Mucosa of stomach (tissue), 1 donor: ENCODE results near the gene CTSA.

ENCODE experiments used
- H3K27me3 ChIP-seq: one replicate; pipeline ENCODE4 v1.7.0; 2013; ENCODE audit warnings: mild to moderate bottlenecking, low read length; ENCODE audit not compliant: control insufficient read depth, insufficient read depth
- H3K36me3 ChIP-seq: one replicate; pipeline ENCODE4 v1.7.0; 2013; ENCODE audit warnings: low read length; ENCODE audit not compliant: control insufficient read depth, insufficient read depth
- H3K4me1 ChIP-seq: one replicate; pipeline ENCODE4 v1.7.0; 2013; ENCODE audit warnings: mild to moderate bottlenecking, low read length; ENCODE audit not compliant: control insufficient read depth, insufficient read depth
- H3K4me3 ChIP-seq: one replicate; pipeline ENCODE4 v1.7.0; 2013; ENCODE audit warnings: low read length
- H3K9ac ChIP-seq: one replicate; pipeline ENCODE4 v1.7.0; 2013; ENCODE audit warnings: mild to moderate bottlenecking, low read length, moderate library complexity
- H3K9me3 ChIP-seq: one replicate; pipeline ENCODE4 v1.7.0; 2013; ENCODE audit warnings: mild to moderate bottlenecking, low read length, moderate library complexity; ENCODE audit not compliant: control insufficient read depth
- donor health status: Pancreatic carcinoma.

CTSA gene

GRCh38 chr20:45944151-45944964, 53.2 kb downstream of the CTSA start:
- H3K9ac ChIP-seq = no peak overlapping the region
- H3K9me3 ChIP-seq = no peaks in the 10 kb centered on the region
- no peak overlapping the region for H3K4me3 ChIP-seq
- peaks cover 12% of the 10 kb centered on the region for H3K4me1 ChIP-seq
- peaks cover 32% of the 10 kb centered on the region for H3K36me3 ChIP-seq
- no peaks in the 10 kb centered on the region for H3K27me3 ChIP-seq

DNA sequence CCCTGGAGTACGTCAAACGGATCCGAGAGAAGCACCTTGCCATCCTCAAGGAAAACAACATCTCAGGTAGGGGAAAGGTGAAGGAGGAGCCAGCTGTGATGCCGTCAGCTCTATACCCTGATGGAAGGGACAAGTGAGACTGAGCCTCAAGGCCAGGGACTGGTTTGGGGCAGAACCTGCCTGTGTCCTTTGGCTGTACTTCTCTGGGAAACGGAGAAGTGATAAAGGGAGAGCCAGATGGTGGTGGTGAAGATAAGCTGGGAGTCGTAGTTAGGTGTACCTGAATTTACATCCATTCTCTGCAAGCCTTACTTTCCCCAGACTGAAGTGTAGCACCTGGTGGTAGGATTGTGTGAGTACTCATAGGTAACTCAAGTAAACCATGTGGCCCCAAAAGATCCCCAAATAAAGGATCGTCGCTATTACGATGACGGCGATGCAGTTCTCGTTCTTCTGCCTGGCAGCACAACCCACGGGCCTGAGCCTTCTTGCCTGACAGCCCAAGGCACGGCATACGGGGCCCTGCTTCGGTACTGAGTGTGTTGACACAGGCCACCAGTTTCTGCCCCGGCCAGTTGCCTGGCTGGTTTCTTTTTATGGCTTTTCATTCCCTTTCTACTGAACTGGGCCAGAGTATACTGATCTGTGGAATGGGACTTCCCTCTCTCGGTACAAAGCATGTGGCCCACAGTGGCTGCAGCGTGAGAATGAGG, 54.0 kb downstream of the CTSA start:
- Histone ChIP-seq H3K9me3 (no peaks in the 10 kb centered on the region), H3K4me1 (peaks cover 12% of the 10 kb centered on the region), H3K36me3 (peaks cover 36% of the 10 kb centered on the region), H3K4me3 (no peak overlapping the region), H3K27me3 (no peaks in the 10 kb centered on the region), H3K9ac (no peak overlapping the region)

DNA sequence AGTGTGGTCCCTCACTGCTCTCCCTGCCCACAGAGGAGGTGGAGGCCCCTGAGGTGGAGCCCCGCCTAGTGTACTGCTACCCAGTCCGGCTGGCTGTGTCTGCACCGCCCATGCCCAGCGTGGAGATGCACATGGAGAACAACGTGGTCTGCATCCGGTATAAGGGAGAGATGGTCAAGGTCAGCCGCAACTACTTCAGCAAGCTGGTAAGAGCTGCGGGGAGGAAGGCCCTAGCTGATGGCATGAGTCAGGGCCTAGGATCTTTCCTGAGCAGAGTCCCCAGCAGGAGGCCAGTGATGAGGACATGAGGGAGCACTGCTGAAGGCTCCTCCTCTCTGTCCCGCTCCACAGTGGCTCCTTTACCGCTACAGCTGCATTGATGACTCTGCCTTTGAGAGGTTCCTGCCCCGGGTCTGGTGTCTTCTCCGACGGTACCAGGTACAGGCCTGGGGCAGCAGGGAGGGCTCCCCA, 54.6 kb downstream of the CTSA start:
- no peaks in the 10 kb centered on the region for H3K27me3 ChIP-seq
- no peak overlapping the region for H3K9ac ChIP-seq
- no peak overlapping the region for H3K4me3 ChIP-seq
- no peaks in the 10 kb centered on the region for H3K9me3 ChIP-seq
- peaks cover 12% of the 10 kb centered on the region for H3K4me1 ChIP-seq
- peaks cover 38% of the 10 kb centered on the region for H3K36me3 ChIP-seq

- Histone ChIP-seq H3K9ac (no peak overlapping the region), H3K9me3 (no peaks in the 10 kb centered on the region), H3K36me3 (peaks cover 38% of the 10 kb centered on the region), H3K4me3 (no peak overlapping the region), H3K27me3 (no peaks in the 10 kb centered on the region), H3K4me1 (peaks cover 12% of the 10 kb centered on the region)
Measured at GRCh38 chr20:45946149-45946970, 55.2 kb downstream of the CTSA start.

- Histone ChIP-seq H3K4me3 (no peak overlapping the region), H3K9me3 (no peaks in the 10 kb centered on the region), H3K4me1 (peaks cover 12% of the 10 kb centered on the region), H3K9ac (no peak overlapping the region), H3K27me3 (no peaks in the 10 kb centered on the region), H3K36me3 (peaks cover 46% of the 10 kb centered on the region)
Measured at GRCh38 chr20:45947110-45947866, 56.2 kb downstream of the CTSA start.

GRCh38 chr20:45948261-45948733, 57.2 kb downstream of the CTSA start:
- H3K27me3 ChIP-seq = no peaks in the 10 kb centered on the region
- peaks cover 47% of the 10 kb centered on the region for H3K36me3 ChIP-seq

More at GRCh38 chr20:45948261-45948733, 57.2 kb downstream of the CTSA start:
- Histone ChIP-seq H3K4me1 (peaks cover 12% of the 10 kb centered on the region), H3K9me3 (no peaks in the 10 kb centered on the region), H3K9ac (no peak overlapping the region), H3K4me3 (no peak overlapping the region)
